ENCODE measurements around the gene PDE1A. TPM values are rescaled to one million over a fixed set of nuclear protein-coding genes. Genes with fewer than 3 reads are reported as not detected.
A peak's percentile ranks its signal among the peaks of the same experiment; 100 is the strongest.

The PDE1A gene
- total RNA-seq, 2 experiments from 2014 or later = not detected

GRCh38 chr2:182103526-182103925 is 323.3 kb downstream of the PDE1A start:
- ChIA-PET POLR2A (no interaction called here), CTCF (no interaction called here)
- Mint-ChIP-seq H3K27me3 (no peaks in the 10 kb centered on the region), H3K4me1 (ENCODE audit: low read depth) (no peaks in the 10 kb centered on the region), H3K4me3 (no peak overlapping the region), H3K27ac (no peak overlapping the region), H3K9me3 (no peaks in the 10 kb centered on the region), H3K36me3 (ENCODE audit: low read depth) (no peaks in the 10 kb centered on the region)
- intact Hi-C loops (cut with micrococcal nuclease) = no loop called here
- ATAC-seq = no peak
- DNase-seq = no peak
- no peak for TF ChIP-seq CTCF (IDR thresholded peaks at IDR 0.05)

- Mint-ChIP-seq H3K9me3 (no peaks in the 10 kb centered on the region), H3K36me3 (ENCODE audit: low read depth) (no peaks in the 10 kb centered on the region), H3K4me3 (no peak overlapping the region), H3K27ac (no peak overlapping the region), H3K4me1 (ENCODE audit: low read depth) (no peaks in the 10 kb centered on the region), H3K27me3 (no peaks in the 10 kb centered on the region)
- ATAC-seq (no peak), DNase-seq (no peak)
- CTCF ChIA-PET = no interaction called here
- POLR2A ChIA-PET = interaction anchor here (0.6 kb wide), 1 partner anchor 117 kb away, joined by 3 read pairs; no protein-coding TSS in a partner anchor
- peak; percentile 35 for TF ChIP-seq CTCF (IDR thresholded peaks at IDR 0.05)
- intact Hi-C loops (cut with micrococcal nuclease) = no loop called here
Observed at GRCh38 chr2:182101263-182101662, 325.6 kb downstream of the PDE1A start.

- DNase-seq = no peak
- no peak for TF ChIP-seq CTCF (IDR thresholded peaks at IDR 0.05)
- H3K36me3 Mint-ChIP-seq (ENCODE audit: low read depth) = no peaks in the 10 kb centered on the region
- H3K27ac Mint-ChIP-seq = no peak overlapping the region
- intact Hi-C loops (cut with micrococcal nuclease) = no loop called here
- no peaks in the 10 kb centered on the region for H3K27me3 Mint-ChIP-seq
- ATAC-seq = no peak
- no peak overlapping the region for H3K4me3 Mint-ChIP-seq
- ChIA-PET CTCF (no interaction called here), POLR2A (no interaction called here)
- H3K4me1 Mint-ChIP-seq (ENCODE audit: low read depth) = no peaks in the 10 kb centered on the region
- no peaks in the 10 kb centered on the region for H3K9me3 Mint-ChIP-seq
Observed at GRCh38 chr2:182098648-182099047, 328.2 kb downstream of the PDE1A start.

- Mint-ChIP-seq H3K27ac (no peak overlapping the region), H3K27me3 (no peaks in the 10 kb centered on the region), H3K4me1 (ENCODE audit: low read depth) (no peaks in the 10 kb centered on the region), H3K36me3 (ENCODE audit: low read depth) (no peaks in the 10 kb centered on the region), H3K9me3 (no peaks in the 10 kb centered on the region), H3K4me3 (no peak overlapping the region)
- CTCF ChIA-PET = no interaction called here
- no peak for TF ChIP-seq CTCF (IDR thresholded peaks at IDR 0.05)
- POLR2A ChIA-PET = no interaction called here
- no peak for DNase-seq
- intact Hi-C loops (cut with micrococcal nuclease) = no loop called here
- no peak for ATAC-seq
Observed at GRCh38 chr2:182097571-182098164, 329.2 kb downstream of the PDE1A start.

GRCh38 chr2:182090486-182090885 is 336.4 kb downstream of the PDE1A start:
- CTCF ChIA-PET = no interaction called here
- Mint-ChIP-seq H3K4me1 (ENCODE audit: low read depth) (no peaks in the 10 kb centered on the region), H3K27ac (no peak overlapping the region), H3K36me3 (ENCODE audit: low read depth) (no peaks in the 10 kb centered on the region), H3K9me3 (no peaks in the 10 kb centered on the region), H3K27me3 (peaks cover 6% of the 10 kb centered on the region), H3K4me3 (no peak overlapping the region)
- POLR2A ChIA-PET = no interaction called here
- no peak for ATAC-seq
- intact Hi-C loops (cut with micrococcal nuclease) = no loop called here
- no peak for DNase-seq
- no peak for TF ChIP-seq CTCF (IDR thresholded peaks at IDR 0.05)
